Measurements from ENCODE around the gene TSPAN8. TPM values are rescaled to one million over a fixed set of nuclear protein-coding genes. Genes with fewer than 3 reads are reported as not detected.

The TSPAN8 gene
- not detected in 2 replicates for total RNA-seq (2014; rRNA removed; shearing (Covaris generic))
- not detected in 2 replicates for polyA plus RNA-seq (2016; fragmentation: Nextera tagmentation; extraction: Ambion mirVana)
- long read RNA-seq: 0 reads

DNA sequence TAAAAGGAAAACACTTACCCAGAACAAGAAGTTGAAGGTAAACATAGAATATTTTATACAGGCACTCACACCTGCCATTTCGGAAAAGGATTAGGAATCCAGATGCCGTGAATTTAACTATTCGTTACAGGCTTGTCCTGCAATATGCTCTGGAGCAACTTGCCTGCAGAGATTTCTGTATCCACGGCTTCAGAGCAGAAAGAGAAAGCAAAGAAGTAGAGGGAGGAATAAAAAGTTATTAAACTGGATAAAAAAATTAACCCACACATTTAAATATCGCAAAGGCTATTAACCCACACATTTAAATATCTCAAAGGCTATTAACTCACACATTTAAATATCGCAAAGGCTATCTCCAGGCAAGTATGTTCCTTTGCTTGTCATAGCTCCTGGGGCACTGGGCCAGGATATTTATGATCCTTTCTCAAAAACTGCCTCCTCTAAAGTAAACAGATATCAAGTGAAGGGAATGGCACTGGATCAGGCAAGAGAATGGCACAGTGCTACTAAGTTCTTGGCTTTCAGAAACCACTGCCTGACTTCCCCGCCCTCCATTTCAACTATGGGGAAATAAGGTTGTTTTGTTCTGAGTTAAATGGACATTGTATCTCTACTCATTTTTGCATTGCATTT, at the start of gene TSPAN8:
TSS of gene TSPAN8 (minus strand) at position 399 of the 633 bp plus-strand sequence. CDS start at position 78, 321 bp downstream.
- no peaks in the 10 kb centered on the region for H3K36me3 Mint-ChIP-seq (ENCODE audit: low read depth)
- Histone ChIP-seq H3K36me3 (ENCODE audit: insufficient read depth) (no peaks in the 10 kb centered on the region), H4K20me1 (replicated peaks; ENCODE audit: insufficient read depth) (no peaks in the 10 kb centered on the region), H3K4me1 (ENCODE audit: insufficient read depth) (peaks cover 8% of the 10 kb centered on the region; the same call in 1 of the 2 replicates), H3K79me2 (replicated peaks; ENCODE audit: insufficient read depth) (no peaks in the 10 kb centered on the region), H3K27me3 (ENCODE audit: insufficient read depth) (no peaks in the 10 kb centered on the region), H2AFZ (peak within 1 kb of the TSS; percentile 30), H3K4me3 (no peak within 1 kb of the TSS), H3F3A (replicated peaks; ENCODE audit: low read depth) (no peaks in the 10 kb centered on the region), H3K9me2 (ENCODE audit: insufficient read depth) (no peaks in the 10 kb centered on the region), H3K27ac (ENCODE audit: low read depth) (no peak within 1 kb of the TSS), H3K4me2 (no peak within 1 kb of the TSS)
- TF ChIP-seq, protein P1, sequence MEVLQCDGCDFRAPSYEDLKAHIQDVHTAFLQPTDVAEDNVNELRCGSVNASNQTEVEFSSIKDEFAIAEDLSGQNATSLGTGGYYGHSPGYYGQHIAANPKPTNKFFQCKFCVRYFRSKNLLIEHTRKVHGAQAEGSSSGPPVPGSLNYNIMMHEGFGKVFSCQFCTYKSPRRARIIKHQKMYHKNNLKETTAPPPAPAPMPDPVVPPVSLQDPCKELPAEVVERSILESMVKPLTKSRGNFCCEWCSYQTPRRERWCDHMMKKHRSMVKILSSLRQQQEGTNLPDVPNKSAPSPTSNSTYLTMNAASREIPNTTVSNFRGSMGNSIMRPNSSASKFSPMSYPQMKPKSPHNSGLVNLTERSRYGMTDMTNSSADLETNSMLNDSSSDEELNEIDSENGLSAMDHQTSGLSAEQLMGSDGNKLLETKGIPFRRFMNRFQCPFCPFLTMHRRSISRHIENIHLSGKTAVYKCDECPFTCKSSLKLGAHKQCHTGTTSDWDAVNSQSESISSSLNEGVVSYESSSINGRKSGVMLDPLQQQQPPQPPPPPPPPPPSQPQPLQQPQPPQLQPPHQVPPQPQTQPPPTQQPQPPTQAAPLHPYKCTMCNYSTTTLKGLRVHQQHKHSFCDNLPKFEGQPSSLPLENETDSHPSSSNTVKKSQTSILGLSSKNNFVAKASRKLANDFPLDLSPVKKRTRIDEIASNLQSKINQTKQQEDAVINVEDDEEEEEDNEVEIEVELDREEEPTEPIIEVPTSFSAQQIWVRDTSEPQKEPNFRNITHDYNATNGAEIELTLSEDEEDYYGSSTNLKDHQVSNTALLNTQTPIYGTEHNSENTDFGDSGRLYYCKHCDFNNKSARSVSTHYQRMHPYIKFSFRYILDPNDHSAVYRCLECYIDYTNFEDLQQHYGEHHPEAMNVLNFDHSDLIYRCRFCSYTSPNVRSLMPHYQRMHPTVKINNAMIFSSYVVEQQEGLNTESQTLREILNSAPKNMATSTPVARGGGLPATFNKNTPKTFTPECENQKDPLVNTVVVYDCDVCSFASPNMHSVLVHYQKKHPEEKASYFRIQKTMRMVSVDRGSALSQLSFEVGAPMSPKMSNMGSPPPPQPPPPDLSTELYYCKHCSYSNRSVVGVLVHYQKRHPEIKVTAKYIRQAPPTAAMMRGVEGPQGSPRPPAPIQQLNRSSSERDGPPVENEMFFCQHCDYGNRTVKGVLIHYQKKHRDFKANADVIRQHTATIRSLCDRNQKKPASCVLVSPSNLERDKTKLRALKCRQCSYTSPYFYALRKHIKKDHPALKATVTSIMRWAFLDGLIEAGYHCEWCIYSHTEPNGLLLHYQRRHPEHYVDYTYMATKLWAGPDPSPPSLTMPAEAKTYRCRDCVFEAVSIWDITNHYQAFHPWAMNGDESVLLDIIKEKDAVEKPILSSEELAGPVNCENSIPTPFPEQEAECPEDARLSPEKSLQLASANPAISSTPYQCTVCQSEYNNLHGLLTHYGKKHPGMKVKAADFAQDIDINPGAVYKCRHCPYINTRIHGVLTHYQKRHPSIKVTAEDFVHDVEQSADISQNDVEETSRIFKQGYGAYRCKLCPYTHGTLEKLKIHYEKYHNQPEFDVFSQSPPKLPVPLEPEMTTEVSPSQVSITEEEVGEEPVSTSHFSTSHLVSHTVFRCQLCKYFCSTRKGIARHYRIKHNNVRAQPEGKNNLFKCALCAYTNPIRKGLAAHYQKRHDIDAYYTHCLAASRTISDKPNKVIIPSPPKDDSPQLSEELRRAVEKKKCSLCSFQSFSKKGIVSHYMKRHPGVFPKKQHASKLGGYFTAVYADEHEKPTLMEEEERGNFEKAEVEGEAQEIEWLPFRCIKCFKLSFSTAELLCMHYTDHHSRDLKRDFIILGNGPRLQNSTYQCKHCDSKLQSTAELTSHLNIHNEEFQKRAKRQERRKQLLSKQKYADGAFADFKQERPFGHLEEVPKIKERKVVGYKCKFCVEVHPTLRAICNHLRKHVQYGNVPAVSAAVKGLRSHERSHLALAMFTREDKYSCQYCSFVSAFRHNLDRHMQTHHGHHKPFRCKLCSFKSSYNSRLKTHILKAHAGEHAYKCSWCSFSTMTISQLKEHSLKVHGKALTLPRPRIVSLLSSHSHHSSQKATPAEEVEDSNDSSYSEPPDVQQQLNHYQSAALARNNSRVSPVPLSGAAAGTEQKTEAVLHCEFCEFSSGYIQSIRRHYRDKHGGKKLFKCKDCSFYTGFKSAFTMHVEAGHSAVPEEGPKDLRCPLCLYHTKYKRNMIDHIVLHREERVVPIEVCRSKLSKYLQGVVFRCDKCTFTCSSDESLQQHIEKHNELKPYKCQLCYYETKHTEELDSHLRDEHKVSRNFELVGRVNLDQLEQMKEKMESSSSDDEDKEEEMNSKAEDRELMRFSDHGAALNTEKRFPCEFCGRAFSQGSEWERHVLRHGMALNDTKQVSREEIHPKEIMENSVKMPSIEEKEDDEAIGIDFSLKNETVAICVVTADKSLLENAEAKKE (CRISPR knock-in tag; IDR thresholded peaks at IDR 0.05): no peak
- no peak for TF ChIP-seq ETS1 (IDR thresholded peaks at IDR 0.05)
- no peak for TF ChIP-seq ZNF114 (CRISPR knock-in tag; IDR thresholded peaks at IDR 0.05)
- no peak for TF ChIP-seq POLR2AphosphoS5 (IDR thresholded peaks at IDR 0.05; ENCODE audit: low read depth)
- TF ChIP-seq STAT1 (IDR thresholded peaks at IDR 0.05; ENCODE audit: unreplicated experiment): no peak
- TF ChIP-seq REST (IDR thresholded peaks at IDR 0.05; ENCODE audit: unreplicated experiment): no peak
- TF ChIP-seq ZNF331 (CRISPR knock-in tag; IDR thresholded peaks at IDR 0.05; ENCODE audit: low read depth): no peak
- no peak for TF ChIP-seq EZH2phosphoT487 (IDR thresholded peaks at IDR 0.05; ENCODE audit: unreplicated experiment)
- no peak for TF ChIP-seq CTCF (conservative IDR thresholded peaks at IDR 0.05; ENCODE audit: low read depth in 2 of 2)
- TF ChIP-seq EZH2 (IDR thresholded peaks at IDR 0.05; ENCODE audit: low read depth, unreplicated experiment): no peak
- no peak for TF ChIP-seq JUNB (IDR thresholded peaks at IDR 0.05; ENCODE audit: unreplicated experiment)
- TF ChIP-seq NANOG (IDR thresholded peaks at IDR 0.05; ENCODE audit: borderline replicate concordance): no peak
- no peak for TF ChIP-seq CREB1 (CRISPR knock-in tag; IDR thresholded peaks at IDR 0.05; ENCODE audit: low read depth)
- H3K27ac Mint-ChIP-seq: no peak within 1 kb of the TSS; the same call in 1 of the 2 replicates
- peaks cover 4% of the 10 kb centered on the region; the same call in 1 of the 3 replicates for H3K4me1 Mint-ChIP-seq
- ATAC-seq (no peak), DNase-seq (ENCODE audit: low spot score) (no peak)
- no peak within 1 kb of the TSS for H3K4me3 Mint-ChIP-seq
- no peaks in the 10 kb centered on the region for H3K27me3 Mint-ChIP-seq (ENCODE audit: insufficient read depth, low read depth, poor library complexity)
- H3K9me3 Mint-ChIP-seq: no peaks in the 10 kb centered on the region

All from GM23338 (cell line).